HG03469 (cell line): ENCODE data around the gene COMMD1.

Experiments used
- ATAC-seq: cut with Tn5 transposase; IDR thresholded peaks from one replicate; pipeline ENCODE4 v1.9.1; 2021; ENCODE audit warnings: mild to moderate bottlenecking, moderate library complexity, moderate number of reproducible peaks; ENCODE audit not compliant: unreplicated experiment

Gene COMMD1

GRCh38 chr2:62163106-62163831, 257.8 kb downstream of the COMMD1 start:
- ATAC-seq: no peak

- no peak for ATAC-seq
Observed at GRCh38 chr2:62163834-62164233, 258.4 kb downstream of the COMMD1 start.

DNA sequence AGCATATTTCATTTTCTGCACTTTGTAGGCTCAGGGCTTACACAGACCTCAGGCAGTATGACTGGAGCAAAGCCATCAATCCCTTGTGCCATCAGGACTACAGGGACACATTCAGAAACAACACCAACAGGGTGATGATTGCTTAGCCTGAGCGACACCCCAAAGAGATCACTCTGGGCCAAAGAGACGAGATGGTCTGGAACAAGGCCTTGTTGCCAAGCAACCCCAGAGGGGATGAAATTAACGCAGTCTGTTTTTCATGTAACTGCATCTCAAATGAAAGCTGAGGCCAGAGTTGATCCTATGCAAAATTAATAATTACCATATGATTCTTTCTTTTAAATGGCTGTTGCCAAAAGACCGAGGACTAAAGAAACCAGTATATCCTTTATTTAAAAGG, 270.3 kb downstream of the COMMD1 start:
- ATAC-seq: no peak

DNA sequence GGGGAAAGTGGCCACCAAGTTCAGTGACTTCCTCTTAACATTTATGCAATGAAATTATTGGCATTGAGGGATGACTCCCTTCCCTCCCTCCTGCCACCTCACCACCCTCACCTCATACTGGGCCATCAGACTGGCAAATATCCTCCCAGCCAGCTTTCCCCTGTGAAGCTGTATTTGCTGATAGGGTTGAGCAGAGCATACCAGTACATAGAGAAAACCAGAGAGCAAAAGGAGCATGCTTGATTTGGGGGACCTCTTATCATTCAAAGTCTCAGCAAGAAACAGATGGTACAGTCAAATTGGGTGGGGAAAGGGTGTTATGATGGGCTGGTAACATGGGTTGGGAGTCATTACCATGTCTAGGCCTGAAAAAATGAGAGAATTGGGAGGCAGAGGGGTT, 271.3 kb downstream of the COMMD1 start:
- no peak for ATAC-seq

GRCh38 chr2:62177392-62178049, 272.0 kb downstream of the COMMD1 start:
- no peak for ATAC-seq

DNA sequence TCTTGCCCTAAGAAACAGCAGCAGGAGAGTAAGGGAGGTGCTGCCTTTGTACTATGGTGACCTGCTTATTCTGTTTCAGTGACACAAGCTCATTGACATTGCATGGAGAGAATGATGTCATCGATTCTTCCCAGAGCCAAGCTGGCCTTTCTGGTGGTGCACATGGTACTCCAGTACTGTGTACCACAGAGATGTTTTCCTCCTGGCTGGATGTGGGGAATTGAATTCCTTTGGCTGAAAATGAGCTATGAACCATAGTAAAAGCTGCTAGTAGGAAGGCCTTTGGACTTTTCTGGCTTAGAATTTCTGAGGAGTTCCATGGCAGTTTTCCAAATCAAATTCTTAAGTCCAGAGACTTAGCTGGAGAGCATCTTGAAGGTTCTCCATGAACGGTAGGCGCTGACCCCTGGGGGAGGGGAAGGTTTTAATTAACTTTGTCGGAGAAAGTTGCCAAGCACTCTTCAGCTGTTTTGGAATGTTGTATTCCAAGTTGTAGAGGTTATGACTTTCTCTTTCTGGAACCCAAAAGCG, 273.3 kb downstream of the COMMD1 start:
- no peak for ATAC-seq

DNA sequence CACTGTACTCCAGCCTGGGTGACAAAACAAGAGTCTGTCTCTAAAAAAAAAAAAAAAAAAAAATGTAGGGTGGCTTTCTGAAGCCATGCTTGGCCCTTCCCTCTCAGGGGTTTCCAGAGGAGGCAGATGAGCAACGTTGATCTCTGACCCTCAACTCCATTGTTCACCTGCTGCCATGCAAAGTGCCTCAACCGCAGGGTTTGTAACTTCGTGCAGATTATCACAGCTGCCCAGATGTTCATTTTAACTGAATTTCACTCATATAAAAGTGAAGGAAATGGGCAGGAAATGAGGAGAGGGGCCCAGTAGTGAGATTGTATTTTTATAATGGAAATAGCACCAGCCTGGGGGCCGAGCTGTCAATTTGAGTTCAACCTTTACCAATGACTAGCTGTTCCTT, 275.5 kb downstream of the COMMD1 start:
- no peak for ATAC-seq

DNA sequence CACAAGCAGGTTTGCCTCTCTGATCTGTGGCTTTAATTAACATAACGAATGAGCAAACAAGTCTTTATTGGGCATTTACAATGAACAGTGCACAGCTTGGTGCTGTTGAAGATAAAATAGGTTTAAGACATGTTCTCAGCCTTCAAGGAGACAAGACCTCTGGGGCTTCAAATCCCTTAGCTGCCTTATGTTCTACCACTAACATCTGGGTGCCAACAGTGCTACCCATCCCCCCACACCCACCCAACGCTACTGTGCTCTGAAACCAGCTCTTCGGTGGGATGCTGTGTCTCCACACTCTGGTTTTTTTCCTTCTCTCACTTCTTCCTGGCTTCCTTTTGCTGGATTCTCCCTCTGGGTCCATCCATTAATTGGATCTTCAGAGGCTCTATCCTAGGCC, 276.4 kb downstream of the COMMD1 start:
- ATAC-seq: no peak

DNA sequence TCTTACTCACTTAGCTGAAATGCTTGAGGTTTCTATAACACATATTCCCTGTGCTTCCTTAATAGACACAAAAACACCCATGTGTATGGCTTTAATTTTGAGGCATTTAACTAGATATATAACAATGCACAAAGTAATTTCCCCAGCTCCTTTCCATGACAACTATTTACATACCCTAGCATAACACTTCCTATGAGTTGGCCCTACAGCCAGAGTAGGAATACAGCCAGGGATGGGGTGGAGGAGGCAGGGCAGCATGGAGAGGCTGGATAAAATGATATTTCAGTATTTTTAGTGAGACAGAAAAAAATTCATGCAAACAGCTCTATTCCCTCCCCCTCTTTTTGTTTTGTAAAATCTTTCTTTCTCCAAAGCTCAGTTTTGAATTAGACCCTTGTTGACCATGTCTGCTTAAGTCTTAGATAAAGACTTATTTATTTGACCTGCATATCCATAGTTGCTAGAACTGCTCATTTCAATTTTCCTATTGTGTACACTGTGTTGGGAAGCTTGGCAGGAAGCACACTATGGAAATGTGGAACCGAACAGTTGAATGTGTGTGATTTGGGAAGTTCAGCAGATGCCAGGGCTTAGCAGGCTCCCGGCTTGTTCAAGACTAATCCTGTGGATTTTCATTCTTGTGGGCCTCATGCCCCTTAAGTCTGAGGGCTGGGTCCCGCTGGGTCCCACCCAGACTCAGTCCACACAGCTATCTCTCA, 279.2 kb downstream of the COMMD1 start:
- ATAC-seq: no peak
